Lower leg skin (tissue), 4 donors: ENCODE data around the gene NRL. TPM values are rescaled to one million over a fixed set of nuclear protein-coding genes. Genes with fewer than 3 reads are reported as not detected.
"Not testable (repeated sequence)": the region's sequence is repeated elsewhere in the genome, so short reads cannot be mapped to it uniquely, and the experiment has no call there.

Experiments
- DNase-seq, 2 donors: peaks; one replicate each; pipeline ENCODE4 v3.0.0-alpha.2; 2019; ENCODE audit warnings: low spot score in 2 of 2
- H3K4me3 ChIP-seq: fragments of 200-600 bp; sonication (generic); 2 replicates; pipeline ENCODE4 v1.5.1; 2017; ENCODE audit warnings: mild to moderate bottlenecking, low read depth; ENCODE audit not compliant: poor library complexity, severe bottlenecking
- CTCF ChIP-seq, 3 donors: fragments of 450-650 bp; IDR thresholded peaks; one replicate each; pipeline ENCODE4 v1.5.1; 2016; ENCODE audit warnings: antibody characterized with exemption in 3 of 3, mild to moderate bottlenecking in 3 of 3, moderate library complexity in 2 of 3
- POLR2A ChIP-seq, 2 donors: fragments of 450-650 bp; IDR thresholded peaks; one replicate each; pipeline ENCODE4 v1.6.1; 2016 to 2017; ENCODE audit warnings: antibody characterized with exemption in 2 of 2, mild to moderate bottlenecking in 1 of 2, moderate library complexity in 1 of 2
- WGBS, 2 donors: methylation state at CpG; one replicate each; pipeline ENCODE4 v1.1.5; 2018; 5-methylcytosine and 5-hydroxymethylcytosine counted together
- intact Hi-C: fragments of 100-400 bp; cut with DNase I; formaldehyde crosslinking; loops from one replicate; pipeline ENCODE4 v1.15.0; 2023; ENCODE audit warnings: low total_unique reads
- microRNA-seq, 2 donors: library from miRNA; unstranded; fragments of <30 nt; microRNA quantifications; one replicate each; pipeline ENCODE4, GENCODE V29; 2016; ENCODE audit warnings: borderline replicate concordance in 2 of 2, borderline number of aligned reads in 1 of 2
- total RNA-seq, 4 donors: library from RNA; depleted of rRNA; stranded (reverse); fragments of >200 nt; gene quantifications; one replicate each; pipeline ENCODE4 v1.1.0, GENCODE V29; 2016

Gene NRL
- total RNA-seq, 4 donors from 2014 or later: 0.52 to 2.4 (median 2.2) TPM; not detected in 1

GRCh38 chr14:24032727-24033418, 81.9 kb downstream of the NRL start:
- no peak overlapping the region for H3K4me3 ChIP-seq
- TF ChIP-seq POLR2A (IDR thresholded peaks at IDR 0.05) (no peak), CTCF (IDR thresholded peaks at IDR 0.05) (no peak)
- intact Hi-C loops: no loop called here
- peak in 1 of 2 donors; percentile 74 for DNase-seq
- WGBS, 2 donors: 40 to 69% methylated on average over 2 of the region's 2 CpGs

- WGBS, 2 donors: 88 to 91% methylated on average over 2 of the region's 2 CpGs
- DNase-seq, H3K4me3 ChIP-seq, intact Hi-C loops: not testable (repeated sequence)
Measured at GRCh38 chr14:24031331-24031730, 83.4 kb downstream of the NRL start.

- DNase-seq, H3K4me3 ChIP-seq, intact Hi-C loops: not testable (repeated sequence)
- 91 to 93% methylated on average over 2 of the region's 3 CpGs for WGBS, 2 donors
Measured at GRCh38 chr14:24029687-24030086, 85.1 kb downstream of the NRL start.

Small RNAs within 50 kb of the gene (microRNA-seq; reads per million reads assigned to microRNA genes)
- 0 reads per million in 2 donors for gene MIR7703

Other genes starting within 250 kb of the NRL start
- gene DHRS4, start 161.2 kb downstream of the NRL start, total RNA-seq: 10 to 100 TPM; 29.9 to 54.0 (median 38.9) TPM
- 10 to 100 TPM; 15.8 to 40.4 (median 23.3) TPM for gene DHRS4L2, start 126.0 kb downstream of the NRL start, total RNA-seq
- gene CARMIL3, start 62.9 kb downstream of the NRL start, total RNA-seq: 1 to 10 TPM; 2.8 to 7.6 (median 5.2) TPM
- gene CPNE6, start 43.4 kb downstream of the NRL start, total RNA-seq: under 1 TPM in 1 of 4 donors, not detected in 3; 0.39 TPM
- gene PCK2, start 20.6 kb downstream of the NRL start, total RNA-seq: 10 to 100 TPM; 15.4 to 29.0 (median 21.0) TPM
- 100 to 1,000 TPM in 1 of 4 donors, 10 to 100 TPM in 3; 53.3 to 134 (median 64.3) TPM for gene DCAF11, start 172 bp downstream of the NRL start, total RNA-seq
- 1 to 10 TPM in 2 of 4 donors, under 1 TPM in 1, not detected in 1; 0.61 to 1.3 (median 1.0) TPM for gene FITM1, start 15.7 kb upstream of the NRL start, total RNA-seq
- gene PSME1, start 21.2 kb upstream of the NRL start, total RNA-seq: 100 to 1,000 TPM in 3 of 4 donors, 10 to 100 TPM in 1; 81.3 to 125 (median 114) TPM
- 10 to 100 TPM; 13.3 to 21.8 (median 20.6) TPM for gene EMC9, start 26.6 kb upstream of the NRL start, total RNA-seq
- 10 to 100 TPM; 23.2 to 50.2 (median 31.2) TPM for gene PSME2, start 31.7 kb upstream of the NRL start, total RNA-seq
- gene RNF31, start 32.5 kb upstream of the NRL start, total RNA-seq: 10 to 100 TPM; 53.1 to 98.6 (median 77.3) TPM
- 10 to 100 TPM; 36.1 to 54.1 (median 44.2) TPM for gene IRF9, start 46.3 kb upstream of the NRL start, total RNA-seq
- gene REC8, start 57.1 kb upstream of the NRL start, total RNA-seq: 1 to 10 TPM; 1.2 to 7.1 (median 2.4) TPM
- 10 to 100 TPM; 25.1 to 40.0 (median 32.6) TPM for gene IPO4, start 73.9 kb upstream of the NRL start, total RNA-seq
- gene TM9SF1, start 80.5 kb upstream of the NRL start, total RNA-seq: 10 to 100 TPM; 44.6 to 64.4 (median 52.9) TPM
- not detected for gene TSSK4, start 90.7 kb upstream of the NRL start, total RNA-seq
- gene CHMP4A, start 98.5 kb upstream of the NRL start, total RNA-seq: 10 to 100 TPM; 50.3 to 99.6 (median 68.1) TPM
- 10 to 100 TPM in 3 of 4 donors, 1 to 10 TPM in 1; 9.7 to 12.2 (median 10.7) TPM for gene MDP1, start 101.1 kb upstream of the NRL start, total RNA-seq
- 100 to 1,000 TPM in 3 of 4 donors, 10 to 100 TPM in 1; 68.0 to 153 (median 107) TPM for gene NEDD8, start 117.4 kb upstream of the NRL start, total RNA-seq
- 10 to 100 TPM; 39.0 to 57.2 (median 49.0) TPM for gene GMPR2, start 118.0 kb upstream of the NRL start, total RNA-seq
- gene TINF2, start 127.7 kb upstream of the NRL start, total RNA-seq: 10 to 100 TPM; 52.5 to 70.9 (median 60.0) TPM
- 100 to 1,000 TPM; 160 to 283 (median 235) TPM for gene TGM1, start 148.2 kb upstream of the NRL start, total RNA-seq
- 10 to 100 TPM; 35.5 to 69.4 (median 44.7) TPM for gene RABGGTA, start 156.6 kb upstream of the NRL start, total RNA-seq
- gene DHRS1, start 184.8 kb upstream of the NRL start, total RNA-seq: 100 to 1,000 TPM in 1 of 4 donors, 10 to 100 TPM in 3; 55.0 to 112 (median 90.6) TPM
- 10 to 100 TPM; 13.8 to 20.4 (median 17.6) TPM for gene NOP9, start 184.9 kb upstream of the NRL start, total RNA-seq
- 10 to 100 TPM; 10.6 to 29.8 (median 25.1) TPM for gene CIDEB, start 193.0 kb upstream of the NRL start, total RNA-seq
- 100 to 1,000 TPM in 3 of 4 donors, 10 to 100 TPM in 1; 88.1 to 173 (median 147) TPM for gene LTB4R2, start 195.2 kb upstream of the NRL start, total RNA-seq
- 100 to 1,000 TPM in 1 of 4 donors, 10 to 100 TPM in 3; 58.9 to 118 (median 70.9) TPM for gene LTB4R, start 196.6 kb upstream of the NRL start, total RNA-seq
- gene ADCY4, start 220.1 kb upstream of the NRL start, total RNA-seq: 10 to 100 TPM in 3 of 4 donors, 1 to 10 TPM in 1; 6.7 to 22.8 (median 16.5) TPM
- 10 to 100 TPM in 1 of 4 donors, 1 to 10 TPM in 3; 6.3 to 18.0 (median 7.2) TPM for gene RIPK3, start 225.0 kb upstream of the NRL start, total RNA-seq